Measurements from ENCODE around the gene PPFIA2.
A peak's percentile ranks its signal among the peaks of the same experiment; 100 is the strongest.

PPFIA2 gene

DNA sequence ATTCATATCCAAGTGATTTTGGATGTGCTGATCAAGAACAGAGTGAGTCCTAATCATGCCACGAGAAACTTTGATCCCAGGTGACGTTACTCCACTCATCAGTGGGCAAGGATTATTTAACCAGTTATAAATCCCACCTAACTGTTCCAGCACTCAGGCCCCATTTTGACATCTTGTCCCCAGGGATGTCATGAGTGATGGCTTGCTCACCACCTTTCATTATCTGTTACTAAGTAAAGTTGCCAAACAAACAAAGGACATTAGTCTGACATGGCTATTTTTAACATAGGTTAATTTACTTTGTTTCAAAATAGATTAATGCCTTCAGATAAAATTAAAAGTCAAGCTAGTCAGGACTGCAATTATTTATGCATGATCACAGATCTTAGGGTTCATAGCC lies 425.3 kb downstream of the PPFIA2 start:
- DNase-seq: no peak

DNA sequence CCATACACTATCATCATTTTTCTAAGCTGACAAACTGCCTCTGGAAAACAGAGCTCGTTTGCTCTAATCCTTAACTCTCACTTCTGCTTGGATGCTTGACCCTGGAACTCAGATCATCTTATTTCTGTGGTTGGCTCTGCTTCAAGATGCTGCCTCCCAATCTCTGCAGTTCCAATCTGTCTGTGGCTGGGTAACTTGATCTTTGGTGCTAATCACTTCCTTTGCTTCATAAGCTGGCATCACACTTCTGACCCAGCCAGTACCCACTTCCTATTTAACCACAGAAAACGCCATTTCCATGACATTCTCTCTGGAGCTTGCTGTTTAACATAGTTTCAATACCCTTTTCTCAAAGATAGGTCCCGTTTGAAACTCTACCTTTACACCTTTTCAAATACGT lies 427.1 kb downstream of the PPFIA2 start:
- DNase-seq: peak; percentile 14

DNA sequence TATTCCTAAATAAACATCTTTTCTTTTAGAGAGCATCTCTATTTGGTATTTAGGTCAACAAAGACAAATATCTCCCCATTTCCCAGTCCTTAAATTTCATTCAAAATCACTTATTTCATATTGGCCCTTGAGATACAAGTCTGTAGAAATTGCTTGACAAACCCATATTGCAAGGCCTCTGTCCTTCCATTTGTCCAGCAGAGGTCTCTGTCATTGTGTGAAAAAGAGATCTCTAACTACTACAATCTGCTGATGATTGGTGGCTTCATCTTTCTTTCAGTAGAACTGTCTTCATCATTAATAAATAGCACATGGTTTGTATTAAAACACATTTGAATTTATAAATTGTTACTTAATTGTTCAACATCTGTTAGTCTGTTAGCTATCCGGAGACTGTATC lies 428.7 kb downstream of the PPFIA2 start:
- no peak for DNase-seq

DNA sequence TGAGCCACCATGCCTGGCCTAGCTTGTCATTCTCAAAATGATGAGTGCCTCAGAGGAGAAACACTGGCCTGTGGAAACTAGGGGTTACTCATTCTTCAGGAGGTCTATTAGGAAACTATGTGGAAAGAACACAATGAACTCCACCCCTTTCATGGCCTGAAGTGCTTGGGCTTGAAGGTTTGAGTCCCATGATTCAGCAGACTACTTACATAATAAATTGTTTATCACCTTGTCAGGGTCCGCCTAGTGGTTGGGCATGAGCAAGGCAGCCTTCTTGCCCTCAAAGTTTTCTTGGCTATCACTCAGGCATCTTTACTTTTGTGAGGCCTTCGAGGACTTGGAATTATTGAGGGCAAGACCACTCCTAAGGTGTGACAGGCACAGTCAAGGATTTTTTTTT lies 430.1 kb downstream of the PPFIA2 start:
- no peak for DNase-seq

DNA sequence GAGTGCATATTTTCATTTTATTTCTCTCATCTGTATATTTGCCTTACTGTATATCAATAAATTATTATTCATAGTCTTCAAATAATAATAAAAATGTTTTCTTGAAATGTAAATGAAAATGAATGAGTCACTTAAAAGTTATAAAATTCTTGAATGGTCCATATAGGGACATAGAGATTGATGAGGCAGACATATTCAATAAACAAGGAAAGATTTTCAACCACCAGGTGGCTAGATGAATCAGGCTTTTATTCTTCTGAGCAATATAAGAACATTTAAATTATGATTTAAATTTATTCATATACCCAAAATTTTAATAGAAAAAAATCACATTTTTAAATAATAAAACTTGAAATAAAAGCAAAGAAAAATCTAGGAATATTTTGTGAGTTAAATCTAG lies 431.7 kb downstream of the PPFIA2 start:
- no peak for DNase-seq

DNA sequence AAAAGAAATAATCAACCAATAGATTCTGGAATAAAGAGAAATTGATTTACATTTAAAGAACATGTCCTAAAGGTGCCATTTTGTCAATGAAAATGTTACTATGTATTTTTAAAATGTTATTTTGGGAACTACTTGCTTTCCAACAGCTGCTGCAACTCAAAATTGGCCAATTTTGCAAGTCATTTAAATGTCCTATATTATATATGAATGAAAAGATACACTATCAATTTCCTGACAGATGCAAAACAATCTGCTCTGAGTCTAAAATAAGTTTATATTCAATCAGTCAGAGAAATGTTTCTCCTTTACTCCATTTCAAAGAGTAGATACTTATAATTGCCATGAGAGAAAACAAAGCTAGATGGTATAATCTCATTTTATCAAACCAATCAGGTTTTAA lies 434.1 kb downstream of the PPFIA2 start:
- DNase-seq: no peak

DNA sequence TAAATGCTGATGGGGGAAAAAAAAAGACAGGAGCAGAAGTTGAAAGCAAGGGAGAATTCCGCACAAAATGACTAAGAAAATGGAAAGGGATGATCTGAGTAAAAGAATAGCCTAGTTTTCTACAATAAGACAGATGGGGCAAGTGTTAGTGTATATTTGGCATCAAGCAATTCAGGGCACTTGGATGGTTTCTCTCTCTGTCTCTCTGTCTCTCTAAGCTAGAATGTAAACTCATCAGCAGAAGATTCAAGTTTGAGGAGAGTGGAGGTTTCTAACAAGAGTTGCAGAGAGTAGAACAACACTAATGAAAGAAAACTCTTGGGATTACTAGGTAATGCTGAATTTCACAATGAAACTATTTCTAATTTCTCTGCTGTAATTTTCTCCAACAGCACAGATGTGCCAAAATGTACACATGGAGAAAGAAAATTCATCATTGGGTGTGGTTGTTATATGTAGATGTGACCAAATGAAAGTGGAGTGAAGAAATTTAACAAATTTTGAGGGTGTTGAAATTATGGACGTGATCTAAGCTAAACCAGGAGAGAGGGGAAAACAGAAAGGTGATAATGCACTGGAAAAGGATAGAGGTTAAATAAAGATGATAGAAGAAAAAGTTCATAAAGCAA lies 444.1 kb downstream of the PPFIA2 start:
- no peak for DNase-seq

DNA sequence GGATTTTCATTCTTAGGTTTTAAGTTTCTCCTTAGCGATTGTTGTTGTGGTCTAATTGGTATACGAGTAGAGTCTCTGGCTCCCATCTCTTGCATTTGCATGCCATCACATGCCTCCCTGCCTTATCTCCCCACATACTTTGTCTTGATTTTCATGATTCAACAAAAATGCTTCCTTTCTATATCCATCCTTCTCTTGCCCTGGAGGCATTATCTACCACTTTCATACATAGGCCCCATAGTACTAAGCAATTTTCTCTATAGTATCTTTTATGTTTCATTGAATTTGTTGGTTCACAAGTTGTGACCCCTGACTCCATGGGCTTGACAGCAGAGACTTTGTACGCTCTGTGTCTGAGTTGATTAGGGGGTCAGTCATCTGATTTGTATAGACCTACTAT lies 455.2 kb downstream of the PPFIA2 start:
- no peak for DNase-seq

DNA sequence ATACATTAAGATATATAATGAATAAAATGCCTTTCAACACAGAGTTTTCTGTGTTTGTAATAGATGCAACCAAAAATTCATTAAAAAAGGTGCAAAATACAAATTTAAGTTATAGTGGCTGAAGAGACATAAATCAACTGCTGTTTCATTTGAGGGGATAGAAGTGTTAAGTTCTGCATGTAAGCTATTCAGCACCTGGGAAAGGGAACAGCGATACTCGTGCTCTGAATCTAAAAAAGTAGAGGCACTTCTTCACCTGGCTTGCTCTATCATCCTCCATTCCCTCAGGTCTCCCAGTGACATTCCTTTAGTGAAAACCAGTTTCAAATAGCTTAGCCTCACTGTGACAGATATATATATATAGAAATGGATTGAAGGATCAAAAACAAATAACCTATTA lies 458.7 kb downstream of the PPFIA2 start:
- no peak for DNase-seq

DNA sequence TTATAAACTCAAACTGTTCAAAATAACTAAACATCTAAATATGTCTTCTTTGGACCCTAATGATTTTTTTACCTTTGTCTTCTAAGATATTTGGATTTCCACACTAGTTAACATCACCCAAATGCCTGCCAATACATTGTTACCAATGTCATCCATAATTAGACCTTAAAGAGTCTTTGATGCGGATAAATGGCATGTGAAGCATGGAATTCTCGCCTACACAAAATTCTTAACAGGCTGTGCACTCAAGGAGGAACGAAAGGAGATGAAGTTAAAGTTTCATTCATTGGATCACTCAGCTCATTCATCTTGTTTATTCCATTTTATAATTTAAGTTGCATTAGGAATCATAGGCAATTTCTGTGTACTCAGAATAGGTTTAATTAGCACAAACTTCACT lies 461.5 kb downstream of the PPFIA2 start:
- no peak for DNase-seq

DNA sequence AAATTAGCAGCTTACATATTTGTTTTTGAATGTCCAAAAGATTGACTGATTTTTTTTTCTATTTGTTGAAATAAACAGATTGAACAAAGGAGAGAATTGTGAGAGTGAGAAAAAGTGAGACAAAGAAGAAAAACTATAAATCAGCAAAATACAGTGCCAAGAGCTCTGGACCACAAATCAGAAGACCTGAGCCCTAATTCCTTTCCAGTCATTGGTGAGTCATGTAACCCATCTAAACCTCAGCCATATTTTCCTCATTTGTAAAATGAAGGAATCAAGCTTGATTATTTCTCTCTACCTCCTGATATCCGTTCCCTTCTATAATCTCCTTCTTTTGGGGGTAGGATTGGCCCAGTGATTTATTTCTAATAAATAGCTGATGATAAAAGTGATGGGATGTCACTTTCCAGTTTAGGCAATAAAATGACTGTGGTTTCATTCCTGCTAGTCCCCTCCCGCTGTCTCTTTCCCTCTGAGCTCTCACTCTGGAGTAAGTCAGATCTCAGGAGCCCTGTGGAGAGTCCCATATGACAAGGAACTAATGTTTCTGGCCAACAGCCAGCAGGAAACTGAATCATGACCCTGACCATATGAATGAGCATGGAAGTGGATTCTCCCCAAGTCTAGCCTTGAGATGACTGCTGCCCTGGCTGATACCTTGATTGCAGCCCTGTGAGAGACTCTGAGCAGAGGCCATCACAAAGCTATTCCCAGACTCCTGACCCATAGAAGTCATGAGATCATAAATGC lies 462.4 kb downstream of the PPFIA2 start:
- peak; percentile 12 for DNase-seq

DNA sequence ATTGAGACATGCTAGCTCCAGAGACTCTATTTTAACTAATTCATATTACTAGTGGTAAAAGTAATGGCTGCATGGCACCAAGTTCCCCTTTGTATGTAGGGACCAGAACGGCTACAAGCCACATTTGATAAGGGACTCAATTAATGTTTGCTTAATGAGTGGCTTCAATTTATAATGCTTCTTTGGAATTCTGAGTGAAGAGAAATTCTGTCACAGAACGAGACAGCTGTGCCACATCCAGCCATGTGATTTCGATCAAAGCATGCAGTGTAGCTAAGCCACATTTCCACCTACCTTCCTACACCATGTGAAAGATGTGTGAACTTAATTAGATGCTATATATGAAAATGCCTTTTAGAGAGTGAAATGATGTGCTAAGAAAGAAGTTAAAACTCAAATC lies 463.9 kb downstream of the PPFIA2 start:
- DNase-seq: no peak

DNA sequence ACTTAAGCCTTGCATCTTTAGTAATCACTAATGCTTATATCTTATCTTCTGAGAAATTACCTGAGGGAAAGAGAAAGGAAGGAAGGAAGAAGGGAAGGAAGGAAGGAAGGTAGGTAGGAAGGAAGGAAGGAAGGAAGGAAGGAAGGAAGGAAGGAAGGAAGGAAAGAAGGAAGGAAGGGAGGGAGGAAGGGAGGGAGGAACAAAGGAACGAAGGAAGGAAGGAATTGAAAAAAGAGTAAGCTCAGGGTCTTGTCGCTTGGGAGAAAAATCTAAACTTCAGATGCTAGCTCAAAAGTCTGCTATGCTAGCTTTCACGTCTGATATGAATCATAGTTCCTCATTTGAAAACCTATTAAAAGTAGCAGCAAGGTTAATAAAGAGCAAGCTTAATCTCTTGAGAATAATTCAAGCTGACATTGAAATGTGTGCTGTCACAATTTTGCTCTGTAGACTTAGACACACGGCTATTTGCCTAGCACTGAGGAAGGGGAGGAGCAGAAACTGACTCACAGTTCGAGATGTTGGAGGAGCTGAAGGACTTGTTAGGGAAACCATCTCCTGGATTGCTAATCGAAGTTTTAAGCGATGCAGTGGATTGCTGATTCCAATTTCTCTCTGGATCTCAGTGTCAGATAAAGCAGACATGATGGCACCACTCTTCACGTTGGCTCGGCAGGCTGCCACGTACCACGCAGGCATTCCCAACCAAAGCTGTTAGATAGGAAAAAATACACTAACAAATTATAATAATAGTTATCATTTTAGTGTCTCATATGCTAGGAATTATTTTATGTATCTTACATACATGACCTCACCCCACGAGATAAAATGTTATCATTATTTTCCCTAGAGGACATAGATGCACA lies 464.6 kb downstream of the PPFIA2 start:
- DNase-seq: no peak

DNA sequence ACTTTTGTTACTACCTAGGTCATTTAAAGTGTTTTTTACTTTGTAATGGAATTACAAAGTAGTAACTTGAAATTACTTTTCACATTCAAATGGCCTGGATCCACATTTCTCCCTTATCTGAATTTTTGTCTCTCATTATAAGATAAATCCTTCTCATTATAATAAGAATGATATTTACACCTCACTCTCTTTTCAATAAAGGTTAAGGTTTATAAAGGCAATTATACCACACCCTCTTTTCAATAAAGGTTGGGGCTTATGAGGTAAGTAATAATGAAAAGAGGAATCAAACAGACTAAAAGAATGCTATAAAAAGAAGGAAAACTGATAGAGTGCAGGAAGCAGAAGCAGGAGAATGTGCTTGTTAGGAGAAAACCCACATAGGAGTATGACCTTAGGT lies 470.5 kb downstream of the PPFIA2 start:
- DNase-seq: no peak

DNA sequence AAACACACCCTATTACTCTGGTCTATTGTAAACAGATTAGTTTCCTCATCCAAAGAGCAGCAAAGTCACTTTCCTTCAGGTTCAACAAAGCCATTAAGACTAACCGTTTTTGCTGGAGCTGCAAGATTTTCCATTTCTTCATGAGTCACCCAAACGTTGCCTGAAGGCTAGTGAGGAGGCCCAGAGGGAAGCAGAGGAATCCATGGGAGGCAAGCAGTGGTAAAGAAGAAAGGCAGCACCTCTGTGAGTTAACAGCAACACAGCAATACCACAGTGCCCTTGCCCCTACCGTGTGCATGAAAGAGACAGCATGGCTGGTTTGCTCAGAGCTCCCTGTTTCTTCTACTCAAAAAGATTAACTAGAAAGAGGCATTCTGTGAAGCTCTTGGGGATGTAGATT lies 475.0 kb downstream of the PPFIA2 start:
- no peak for DNase-seq

DNA sequence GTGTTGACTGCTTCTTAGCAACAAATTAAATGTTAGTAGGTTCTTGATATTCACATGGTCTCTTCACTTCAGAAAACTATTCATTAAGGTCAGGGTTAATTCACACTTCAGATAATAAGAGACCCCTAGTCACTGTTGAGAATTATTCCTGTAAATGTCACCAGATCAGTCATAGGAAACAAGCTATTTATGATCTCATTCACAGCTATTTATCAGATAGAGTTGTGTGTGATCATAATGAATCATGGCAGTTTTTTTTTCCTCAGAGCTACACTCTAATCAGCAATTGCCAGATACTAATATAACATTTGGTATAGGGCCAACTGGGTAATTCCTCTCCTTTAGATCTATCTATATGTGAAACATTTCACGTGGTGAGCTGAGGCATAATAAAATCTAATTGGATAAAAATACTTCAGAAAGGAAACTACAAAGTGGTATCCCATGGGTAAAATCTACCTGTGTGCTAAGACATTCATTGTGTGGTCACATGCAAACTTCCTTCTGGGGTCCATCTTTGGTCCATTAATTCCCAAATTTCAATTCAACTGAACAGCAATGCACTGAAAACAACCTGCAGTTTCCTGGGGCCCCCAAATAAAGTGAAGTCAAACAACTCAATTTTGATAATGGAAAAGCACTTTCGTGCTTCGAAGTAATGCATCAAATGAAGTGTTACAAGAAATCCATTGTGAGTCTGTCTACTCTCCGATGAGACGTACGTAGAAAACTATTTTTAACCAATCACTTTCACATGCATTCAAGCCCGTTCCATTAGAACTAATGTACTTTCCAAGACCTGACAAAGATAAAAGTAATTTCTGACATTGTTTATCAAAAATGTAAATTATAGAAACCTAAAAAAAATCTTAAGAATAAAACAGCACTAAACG lies 484.3 kb downstream of the PPFIA2 start:
- DNase-seq: no peak

DNA sequence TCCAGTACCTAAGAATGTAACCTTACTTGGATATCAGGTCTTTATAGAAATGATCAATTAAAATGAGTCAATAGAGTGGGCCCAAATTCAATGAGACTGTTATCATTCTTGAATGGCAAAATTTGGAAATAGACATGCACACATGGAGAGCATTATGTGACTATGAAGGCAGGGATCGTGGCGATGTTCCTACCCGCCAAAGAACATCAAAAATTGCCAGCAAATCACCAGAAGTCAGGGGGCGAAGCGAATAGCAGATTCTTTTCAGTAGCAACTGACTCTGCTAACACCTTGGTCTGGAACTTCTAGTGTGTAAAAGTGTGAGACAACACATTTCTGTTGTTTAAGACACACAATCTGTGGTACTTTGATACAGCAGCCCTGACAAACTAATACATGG lies 488.8 kb downstream of the PPFIA2 start:
- no peak for DNase-seq

DNA sequence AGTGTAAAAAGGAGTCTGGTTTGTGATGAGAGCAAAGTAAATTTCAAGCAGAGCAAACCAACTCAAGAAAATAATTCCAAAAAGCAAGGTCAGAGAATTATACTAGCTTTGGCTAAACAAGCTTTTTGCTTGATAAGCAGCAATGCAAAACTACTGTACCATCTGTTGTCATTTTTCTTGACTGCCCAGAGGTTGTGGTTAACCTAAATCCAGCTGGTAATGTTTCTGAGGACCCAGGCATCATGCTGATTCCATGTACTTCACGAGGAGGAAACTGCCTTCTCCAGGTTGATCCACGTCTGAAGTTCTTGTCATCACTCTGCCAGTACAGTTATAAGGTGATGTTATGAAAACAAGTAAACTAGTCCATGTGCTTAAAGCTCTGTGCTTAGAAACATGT lies 496.1 kb downstream of the PPFIA2 start:
- DNase-seq: peak; percentile 21

DNA sequence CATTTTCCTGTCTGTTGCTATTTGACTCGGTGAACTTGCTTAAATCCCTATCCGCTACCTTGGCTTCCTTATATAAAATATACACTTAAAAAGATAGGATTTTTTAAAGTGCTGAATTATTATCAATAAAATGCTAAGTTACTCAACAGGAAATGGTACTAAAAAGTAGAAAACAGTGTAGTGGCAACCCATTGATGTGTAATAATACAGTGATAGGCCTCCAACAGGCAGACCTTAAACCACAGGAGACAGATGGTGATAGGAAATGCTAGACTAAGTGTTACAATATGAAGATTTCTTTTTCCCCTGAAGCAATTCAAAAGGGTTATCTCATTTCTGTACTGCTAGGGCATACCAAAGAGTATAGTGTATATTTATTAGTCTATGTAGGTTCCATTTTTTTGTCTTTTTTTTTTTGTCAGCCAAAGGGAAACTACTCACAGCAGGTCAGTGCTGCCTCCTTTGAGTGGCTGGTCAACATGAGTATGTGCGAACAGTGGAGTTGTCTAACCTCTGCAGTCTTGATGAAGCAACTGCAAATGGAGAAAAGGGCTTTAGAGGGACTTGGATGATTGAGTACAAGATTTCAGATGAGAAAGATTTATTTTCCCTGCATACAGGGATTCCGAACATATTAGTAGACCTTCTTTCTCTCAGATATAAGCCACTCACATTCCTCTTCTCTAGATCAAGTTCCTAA lies 497.5 kb downstream of the PPFIA2 start:
- DNase-seq: no peak

DNA sequence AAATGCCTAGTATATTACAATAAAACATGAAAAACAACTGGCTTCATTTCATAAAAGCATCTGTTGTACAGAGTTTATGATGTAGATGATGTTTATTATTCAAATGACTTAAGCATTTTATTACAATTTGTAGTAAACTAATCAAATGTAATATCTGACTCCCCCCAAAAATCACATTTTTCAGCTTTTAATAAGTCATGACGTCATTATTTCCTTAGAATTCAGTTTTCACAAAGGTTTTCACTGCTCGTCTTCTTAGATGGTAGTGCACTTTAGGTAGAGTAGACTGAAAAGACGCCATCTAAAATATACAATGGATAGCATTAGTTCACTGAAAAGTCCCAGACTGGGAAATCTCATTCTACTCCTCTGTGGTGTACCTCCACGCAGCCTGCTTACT lies 499.8 kb downstream of the PPFIA2 start:
- DNase-seq: no peak

DNA sequence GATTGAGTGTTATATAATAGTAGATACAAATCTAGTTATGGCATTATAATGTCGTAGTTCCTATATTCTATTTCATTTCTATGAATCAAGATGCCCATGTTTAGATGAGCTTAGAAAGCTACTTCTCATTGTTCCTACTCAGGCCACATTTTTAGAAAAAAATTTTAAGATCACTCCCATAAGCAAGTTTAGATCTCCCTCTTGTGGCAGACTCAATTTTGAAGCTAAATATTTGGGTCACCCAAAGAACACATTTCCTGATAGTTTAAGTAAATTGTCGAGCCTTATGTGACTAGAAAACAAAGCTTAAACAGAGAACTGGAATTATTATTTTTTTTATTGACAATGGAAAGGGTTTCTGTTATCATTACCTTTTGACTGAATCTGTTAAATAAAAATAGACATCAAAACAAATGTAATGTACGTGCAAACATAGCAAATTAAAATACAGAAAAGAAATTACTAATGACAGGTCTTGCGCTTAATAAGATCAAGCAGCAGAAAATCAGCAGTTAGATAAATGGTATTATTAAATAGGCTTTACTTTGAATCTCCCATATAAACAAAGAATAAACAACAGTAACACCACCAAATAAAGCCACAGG lies 501.1 kb downstream of the PPFIA2 start:
- DNase-seq: peak; percentile 77

DNA sequence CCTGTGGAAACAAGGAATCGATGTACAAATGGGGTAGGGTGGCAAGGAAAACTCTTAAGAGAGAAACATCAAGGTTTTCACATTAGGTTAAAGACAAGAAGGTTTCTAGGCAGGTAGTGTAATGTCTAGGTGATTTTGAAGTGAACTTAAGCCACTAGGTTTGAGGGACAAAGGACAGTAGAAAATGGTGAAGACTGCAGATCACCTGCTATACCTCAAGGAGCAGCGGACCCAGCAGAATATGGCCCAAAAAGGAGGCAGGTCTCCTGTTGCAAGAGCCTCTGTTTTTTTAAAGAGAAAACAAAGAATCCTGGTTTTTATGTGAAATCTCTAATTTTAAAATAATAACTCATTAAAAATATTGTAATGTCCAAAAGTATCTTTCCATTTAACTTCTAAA lies 503.2 kb downstream of the PPFIA2 start:
- peak; percentile 23 for DNase-seq
